ENCODE measurements around the gene ZNF33B.
"Not testable (repeated sequence)": the region's sequence is repeated elsewhere in the genome, so short reads cannot be mapped to it uniquely, and the experiment has no call there.

- TF ChIP-seq CTCF (IDR thresholded peaks at IDR 0.05; ENCODE audit: borderline replicate concordance, extremely low read depth, low read length, poor library complexity, severe bottlenecking); EZH2 (IDR thresholded peaks at IDR 0.05; ENCODE audit: borderline replicate concordance, low read depth, low read length, severe bottlenecking): not testable (repeated sequence)
Measured at GRCh38 chr10:42553576-42553975, 84.8 kb downstream of the ZNF33B start.

Data from DND-41 (cell line).